ENCODE measurements around the gene C1QTNF3. TPM values are rescaled to one million over a fixed set of nuclear protein-coding genes. Genes with fewer than 3 reads are reported as not detected.

Gene C1QTNF3
- total RNA-seq, 1 donor: 2.2 TPM

GRCh38 chr5:34026089-34026761 is 16.8 kb downstream of the C1QTNF3 start:
- Histone ChIP-seq H3K27me3 (ENCODE audit: insufficient read depth, low read length) (no peaks in the 10 kb centered on the region), H3K27ac (ENCODE audit: low read depth, low read length) (no peak overlapping the region), H3K9me3 (ENCODE audit: low read depth, low read length) (no peaks in the 10 kb centered on the region), H3K4me1 (ENCODE audit: insufficient read depth, low read length) (peaks cover 14% of the 10 kb centered on the region), H3K4me3 (ENCODE audit: insufficient read depth, low read length) (no peak overlapping the region), H3K79me2 (ENCODE audit: insufficient read depth, low read length) (no peaks in the 10 kb centered on the region), H3K36me3 (ENCODE audit: insufficient read depth, low read length) (no peaks in the 10 kb centered on the region), H3K4me2 (ENCODE audit: insufficient read depth, low read length) (no peak overlapping the region), H4K20me1 (ENCODE audit: insufficient read depth, low read length) (no peaks in the 10 kb centered on the region), H2AFZ (ENCODE audit: low read length) (no peak overlapping the region)
- no peak for TF ChIP-seq CTCF (IDR thresholded peaks at IDR 0.05; ENCODE audit: extremely low read depth, low read depth, low read length)
- peak; percentile 71 for DNase-seq (ENCODE audit: insufficient read length, low spot score, missing footprints)

- Histone ChIP-seq H3K79me2 (ENCODE audit: insufficient read depth, low read length) (no peaks in the 10 kb centered on the region), H3K36me3 (ENCODE audit: insufficient read depth, low read length) (no peaks in the 10 kb centered on the region), H4K20me1 (ENCODE audit: insufficient read depth, low read length) (no peaks in the 10 kb centered on the region), H3K9me3 (ENCODE audit: low read depth, low read length) (no peaks in the 10 kb centered on the region), H2AFZ (ENCODE audit: low read length) (peak overlapping the region; percentile 17), H3K4me3 (ENCODE audit: insufficient read depth, low read length) (no peak overlapping the region), H3K27me3 (ENCODE audit: insufficient read depth, low read length) (no peaks in the 10 kb centered on the region), H3K4me1 (ENCODE audit: insufficient read depth, low read length) (peaks cover 14% of the 10 kb centered on the region), H3K27ac (ENCODE audit: low read depth, low read length) (peak overlapping the region; percentile 45), H3K4me2 (ENCODE audit: insufficient read depth, low read length) (peak overlapping the region; percentile 24)
- DNase-seq (ENCODE audit: insufficient read length, low spot score, missing footprints): peak; percentile 75
- TF ChIP-seq CTCF (IDR thresholded peaks at IDR 0.05; ENCODE audit: extremely low read depth, low read depth, low read length): no peak
Measured at GRCh38 chr5:34022121-34022705, 20.8 kb downstream of the C1QTNF3 start.

GRCh38 chr5:34021334-34021733 is 21.7 kb downstream of the C1QTNF3 start:
- Histone ChIP-seq H3K4me3 (ENCODE audit: insufficient read depth, low read length) (no peak overlapping the region), H2AFZ (ENCODE audit: low read length) (no peak overlapping the region), H3K79me2 (ENCODE audit: insufficient read depth, low read length) (no peaks in the 10 kb centered on the region), H3K27ac (ENCODE audit: low read depth, low read length) (no peak overlapping the region), H3K4me1 (ENCODE audit: insufficient read depth, low read length) (peaks cover 14% of the 10 kb centered on the region), H3K27me3 (ENCODE audit: insufficient read depth, low read length) (no peaks in the 10 kb centered on the region), H3K9me3 (ENCODE audit: low read depth, low read length) (no peaks in the 10 kb centered on the region), H4K20me1 (ENCODE audit: insufficient read depth, low read length) (no peaks in the 10 kb centered on the region), H3K36me3 (ENCODE audit: insufficient read depth, low read length) (no peaks in the 10 kb centered on the region), H3K4me2 (ENCODE audit: insufficient read depth, low read length) (no peak overlapping the region)
- no peak for DNase-seq (ENCODE audit: insufficient read length, low spot score, missing footprints)
- no peak for TF ChIP-seq CTCF (IDR thresholded peaks at IDR 0.05; ENCODE audit: extremely low read depth, low read depth, low read length)

- Histone ChIP-seq H3K4me1 (ENCODE audit: insufficient read depth, low read length) (peaks cover 14% of the 10 kb centered on the region), H4K20me1 (ENCODE audit: insufficient read depth, low read length) (no peaks in the 10 kb centered on the region), H3K4me3 (ENCODE audit: insufficient read depth, low read length) (no peak overlapping the region)
Measured at GRCh38 chr5:34020726-34021125, 22.3 kb downstream of the C1QTNF3 start.

More at GRCh38 chr5:34020726-34021125, 22.3 kb downstream of the C1QTNF3 start:
- DNase-seq (ENCODE audit: insufficient read length, low spot score, missing footprints): no peak
- Histone ChIP-seq H3K36me3 (ENCODE audit: insufficient read depth, low read length) (no peaks in the 10 kb centered on the region), H3K79me2 (ENCODE audit: insufficient read depth, low read length) (no peaks in the 10 kb centered on the region), H3K4me2 (ENCODE audit: insufficient read depth, low read length) (no peak overlapping the region), H3K27me3 (ENCODE audit: insufficient read depth, low read length) (no peaks in the 10 kb centered on the region), H3K27ac (ENCODE audit: low read depth, low read length) (no peak overlapping the region), H2AFZ (ENCODE audit: low read length) (no peak overlapping the region), H3K9me3 (ENCODE audit: low read depth, low read length) (no peaks in the 10 kb centered on the region)
- no peak for TF ChIP-seq CTCF (IDR thresholded peaks at IDR 0.05; ENCODE audit: extremely low read depth, low read depth, low read length)
